ENCODE data around the gene TGFBR3L. TPM values are rescaled to one million over a fixed set of nuclear protein-coding genes. Genes with fewer than 3 reads are reported as not detected.

The TGFBR3L gene
- polyA plus RNA-seq, 3 donors: not detected

DNA sequence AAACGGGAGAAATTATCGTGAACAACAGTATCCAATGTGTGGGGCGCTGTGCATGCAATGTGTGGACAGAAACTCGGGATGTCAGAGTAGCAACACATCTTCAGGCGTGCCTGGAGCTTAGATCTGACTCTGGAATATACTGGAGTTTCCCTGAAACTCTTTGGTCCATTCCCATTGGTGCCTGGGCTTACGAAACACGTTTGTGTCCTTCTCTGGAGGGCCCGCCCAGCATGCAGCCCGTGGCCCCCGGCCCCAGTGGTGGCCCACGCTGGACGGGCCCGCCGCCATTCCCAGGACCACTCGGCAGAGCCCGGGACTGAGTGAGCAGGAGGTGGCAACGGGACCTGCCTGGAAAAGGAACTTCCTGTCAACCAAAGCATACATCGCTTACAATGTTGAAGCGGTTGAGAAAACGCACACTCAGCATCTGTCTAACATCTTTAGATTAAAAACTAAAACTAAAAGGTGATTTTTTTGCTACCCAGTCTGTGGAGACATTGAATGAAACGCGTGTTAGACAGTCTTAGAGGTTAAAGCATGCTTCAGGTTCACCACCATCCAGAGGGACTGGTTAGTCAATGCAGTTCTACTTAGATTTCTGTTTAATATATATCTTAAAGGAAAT lies 48.1 kb downstream of the TGFBR3L start:
- Histone ChIP-seq H3K27ac (ENCODE audit: low read depth in 1 of 2, low read length in 2 of 2) (no peak overlapping the region), H3K4me3 (replicated peaks in 1 of 3; ENCODE audit: low read depth in 2 of 3, low read length in 3 of 3) (no peak overlapping the region), H3K9ac (ENCODE audit: insufficient read depth, low read length, poor library complexity, severe bottlenecking) (no peak overlapping the region), H3K79me2 (ENCODE audit: insufficient read depth, low read length) (no peaks in the 10 kb centered on the region), H3K27me3 (ENCODE audit: control insufficient read depth in 2 of 2, insufficient read depth in 2 of 2, low read length in 2 of 2) (no peaks in the 10 kb centered on the region), H4K20me1 (ENCODE audit: insufficient read depth, low read length) (no peaks in the 10 kb centered on the region), H3K4me2 (replicated peaks; ENCODE audit: extremely low read depth, low read length, poor library complexity, severe bottlenecking) (no peak overlapping the region), H3K4me1 (ENCODE audit: control insufficient read depth in 1 of 2, insufficient read depth in 2 of 2, low read length in 2 of 2) (no peaks in the 10 kb centered on the region), H3K36me3 (replicated peaks in 1 of 2; ENCODE audit: control insufficient read depth in 1 of 2, insufficient read depth in 2 of 2, low read length in 2 of 2) (peaks cover 71 to 91% of the 10 kb centered on the region in 2 donors), H2AFZ (ENCODE audit: insufficient read depth, low read depth, low read length, poor library complexity, severe bottlenecking) (no peak overlapping the region), H3K9me3 (replicated peaks in 1 of 2; ENCODE audit: control insufficient read depth in 1 of 2, insufficient read depth in 1 of 2, low read length in 2 of 2) (no peaks in the 10 kb centered on the region)
- H3K4me1 Mint-ChIP-seq: peaks cover 3% of the 10 kb centered on the region
- H3K27me3 Mint-ChIP-seq (ENCODE audit: low read depth in 3 of 3): peaks cover 0 to 1% (median 0%) of the 10 kb centered on the region in 3 donors
- H3K36me3 Mint-ChIP-seq: peaks cover 60 to 89% of the 10 kb centered on the region in 2 donors
- WGBS (ENCODE audit: insufficient coverage): 96% methylated on average over 16 of the region's 22 CpGs
- no peak overlapping the region for H3K4me3 Mint-ChIP-seq
- TF ChIP-seq, protein P1, sequence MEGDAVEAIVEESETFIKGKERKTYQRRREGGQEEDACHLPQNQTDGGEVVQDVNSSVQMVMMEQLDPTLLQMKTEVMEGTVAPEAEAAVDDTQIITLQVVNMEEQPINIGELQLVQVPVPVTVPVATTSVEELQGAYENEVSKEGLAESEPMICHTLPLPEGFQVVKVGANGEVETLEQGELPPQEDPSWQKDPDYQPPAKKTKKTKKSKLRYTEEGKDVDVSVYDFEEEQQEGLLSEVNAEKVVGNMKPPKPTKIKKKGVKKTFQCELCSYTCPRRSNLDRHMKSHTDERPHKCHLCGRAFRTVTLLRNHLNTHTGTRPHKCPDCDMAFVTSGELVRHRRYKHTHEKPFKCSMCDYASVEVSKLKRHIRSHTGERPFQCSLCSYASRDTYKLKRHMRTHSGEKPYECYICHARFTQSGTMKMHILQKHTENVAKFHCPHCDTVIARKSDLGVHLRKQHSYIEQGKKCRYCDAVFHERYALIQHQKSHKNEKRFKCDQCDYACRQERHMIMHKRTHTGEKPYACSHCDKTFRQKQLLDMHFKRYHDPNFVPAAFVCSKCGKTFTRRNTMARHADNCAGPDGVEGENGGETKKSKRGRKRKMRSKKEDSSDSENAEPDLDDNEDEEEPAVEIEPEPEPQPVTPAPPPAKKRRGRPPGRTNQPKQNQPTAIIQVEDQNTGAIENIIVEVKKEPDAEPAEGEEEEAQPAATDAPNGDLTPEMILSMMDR (IDR thresholded peaks at IDR 0.05): no peak
- intact Hi-C loops (cut with micrococcal nuclease): loop anchor here in 1 of 2 donors (10.0 kb wide), 1 partner anchor 192 kb away; no protein-coding TSS in a partner anchor
- DNase-seq: no peak
- H3K27ac Mint-ChIP-seq: no peak overlapping the region
- H3K9me3 Mint-ChIP-seq: no peaks in the 10 kb centered on the region

DNA sequence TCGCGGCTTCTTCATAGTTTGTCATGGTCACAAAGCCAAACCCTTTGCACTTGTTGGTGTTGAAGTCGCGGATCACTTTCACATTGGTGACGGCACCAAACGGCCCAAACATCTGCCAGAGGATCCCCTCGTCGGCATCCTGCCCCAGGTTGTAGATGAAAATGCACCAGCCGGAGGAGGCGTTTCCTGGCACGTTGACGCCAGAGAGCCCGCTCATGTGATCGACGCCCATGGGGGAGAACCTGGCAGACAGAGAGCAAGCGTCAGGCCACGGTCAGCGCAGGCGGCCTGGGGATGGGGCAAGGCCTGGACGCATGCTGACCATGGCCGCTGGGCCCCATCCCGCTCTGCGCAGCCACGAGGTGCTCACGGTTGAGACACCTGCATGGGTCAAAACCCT lies 48.9 kb downstream of the TGFBR3L start:
- WGBS (ENCODE audit: insufficient coverage): 97% methylated on average over 25 of the region's 25 CpGs
- H3K4me3 Mint-ChIP-seq: no peak overlapping the region
- Histone ChIP-seq H3K4me3 (replicated peaks in 1 of 3; ENCODE audit: low read depth in 2 of 3, low read length in 3 of 3) (no peak overlapping the region), H3K4me2 (replicated peaks; ENCODE audit: extremely low read depth, low read length, poor library complexity, severe bottlenecking) (no peak overlapping the region), H3K4me1 (ENCODE audit: control insufficient read depth in 1 of 2, insufficient read depth in 2 of 2, low read length in 2 of 2) (no peaks in the 10 kb centered on the region), H3K27ac (ENCODE audit: low read depth in 1 of 2, low read length in 2 of 2) (no peak overlapping the region), H3K27me3 (ENCODE audit: control insufficient read depth in 2 of 2, insufficient read depth in 2 of 2, low read length in 2 of 2) (no peaks in the 10 kb centered on the region), H2AFZ (ENCODE audit: insufficient read depth, low read depth, low read length, poor library complexity, severe bottlenecking) (no peak overlapping the region), H3K36me3 (replicated peaks in 1 of 2; ENCODE audit: control insufficient read depth in 1 of 2, insufficient read depth in 2 of 2, low read length in 2 of 2) (peaks cover 79 to 91% of the 10 kb centered on the region in 2 donors), H3K9ac (ENCODE audit: insufficient read depth, low read length, poor library complexity, severe bottlenecking) (no peak overlapping the region), H3K79me2 (ENCODE audit: insufficient read depth, low read length) (no peaks in the 10 kb centered on the region), H3K9me3 (replicated peaks in 1 of 2; ENCODE audit: control insufficient read depth in 1 of 2, insufficient read depth in 1 of 2, low read length in 2 of 2) (no peaks in the 10 kb centered on the region), H4K20me1 (ENCODE audit: insufficient read depth, low read length) (no peaks in the 10 kb centered on the region)
- DNase-seq: no peak
- H3K4me1 Mint-ChIP-seq: peaks cover 3% of the 10 kb centered on the region
- H3K27ac Mint-ChIP-seq: peak overlapping the region in 2 of 7 donors; percentile 4 to 20
- TF ChIP-seq, protein P1 (IDR thresholded peaks at IDR 0.05): no peak
- peaks cover 60 to 88% of the 10 kb centered on the region in 2 donors for H3K36me3 Mint-ChIP-seq
- H3K9me3 Mint-ChIP-seq: no peaks in the 10 kb centered on the region
- intact Hi-C loops (cut with micrococcal nuclease): loop anchor here in 1 of 2 donors (10.0 kb wide), 1 partner anchor 191 kb away; no protein-coding TSS in a partner anchor
- peaks cover 0 to 1% (median 0%) of the 10 kb centered on the region in 3 donors for H3K27me3 Mint-ChIP-seq (ENCODE audit: low read depth in 3 of 3)
